ENCODE data around the gene ZNF260.

GRCh38 chr19:36497001-36497400 lies 31.1 kb downstream of the ZNF260 start:
- TF ChIP-seq, protein P1, sequence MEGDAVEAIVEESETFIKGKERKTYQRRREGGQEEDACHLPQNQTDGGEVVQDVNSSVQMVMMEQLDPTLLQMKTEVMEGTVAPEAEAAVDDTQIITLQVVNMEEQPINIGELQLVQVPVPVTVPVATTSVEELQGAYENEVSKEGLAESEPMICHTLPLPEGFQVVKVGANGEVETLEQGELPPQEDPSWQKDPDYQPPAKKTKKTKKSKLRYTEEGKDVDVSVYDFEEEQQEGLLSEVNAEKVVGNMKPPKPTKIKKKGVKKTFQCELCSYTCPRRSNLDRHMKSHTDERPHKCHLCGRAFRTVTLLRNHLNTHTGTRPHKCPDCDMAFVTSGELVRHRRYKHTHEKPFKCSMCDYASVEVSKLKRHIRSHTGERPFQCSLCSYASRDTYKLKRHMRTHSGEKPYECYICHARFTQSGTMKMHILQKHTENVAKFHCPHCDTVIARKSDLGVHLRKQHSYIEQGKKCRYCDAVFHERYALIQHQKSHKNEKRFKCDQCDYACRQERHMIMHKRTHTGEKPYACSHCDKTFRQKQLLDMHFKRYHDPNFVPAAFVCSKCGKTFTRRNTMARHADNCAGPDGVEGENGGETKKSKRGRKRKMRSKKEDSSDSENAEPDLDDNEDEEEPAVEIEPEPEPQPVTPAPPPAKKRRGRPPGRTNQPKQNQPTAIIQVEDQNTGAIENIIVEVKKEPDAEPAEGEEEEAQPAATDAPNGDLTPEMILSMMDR (conservative IDR thresholded peaks at IDR 0.05; ENCODE audit: low read length): no peak
- no peak for TF ChIP-seq EZH2phosphoT487 (IDR thresholded peaks at IDR 0.05; ENCODE audit: borderline replicate concordance)

Data from Loucy (cell line).